ENCODE data around the gene NPAS3. TPM values are rescaled to one million over a fixed set of nuclear protein-coding genes. Genes with fewer than 3 reads are reported as not detected.
A peak's percentile ranks its signal among the peaks of the same experiment; 100 is the strongest.

NPAS3 gene
- total RNA-seq, 4 donors from 2014 or later = 0.19 to 2.1 (median 1.7) TPM; not detected in 1

- Histone ChIP-seq H3K4me1 (no peaks in the 10 kb centered on the region), H3K9me3 (no peaks in the 10 kb centered on the region), H3K36me3 (no peaks in the 10 kb centered on the region), H3K4me3 (no peak overlapping the region), H3K27ac (no peak overlapping the region), H3K27me3 (no peaks in the 10 kb centered on the region)
- TF ChIP-seq CTCF (IDR thresholded peaks at IDR 0.05) = no peak
- DNase-seq = no peak
Observed at GRCh38 chr14:33414041-33414440, 475.4 kb downstream of the NPAS3 start.

- no peak for DNase-seq
- no peak overlapping the region for H3K4me3 ChIP-seq
- H3K36me3 ChIP-seq = no peaks in the 10 kb centered on the region
- H3K4me1 ChIP-seq = no peaks in the 10 kb centered on the region
- H3K27ac ChIP-seq = no peak overlapping the region
- TF ChIP-seq POLR2A (IDR thresholded peaks at IDR 0.05) (no peak), CTCF (IDR thresholded peaks at IDR 0.05) (no peak)
- no peaks in the 10 kb centered on the region for H3K9me3 ChIP-seq
- no peaks in the 10 kb centered on the region for H3K27me3 ChIP-seq
Observed at GRCh38 chr14:33420051-33420627, 481.5 kb downstream of the NPAS3 start.

- Histone ChIP-seq H3K4me3 (no peak overlapping the region), H3K27me3 (no peaks in the 10 kb centered on the region), H3K36me3 (no peaks in the 10 kb centered on the region), H3K27ac (no peak overlapping the region), H3K4me1 (no peaks in the 10 kb centered on the region), H3K9me3 (no peaks in the 10 kb centered on the region)
- no peak for DNase-seq
- no peak for TF ChIP-seq CTCF (IDR thresholded peaks at IDR 0.05)
- TF ChIP-seq POLR2A (IDR thresholded peaks at IDR 0.05) = no peak
Observed at GRCh38 chr14:33430414-33431035, 491.8 kb downstream of the NPAS3 start.

- Histone ChIP-seq H3K9me3 (no peaks in the 10 kb centered on the region), H3K4me3 (no peak overlapping the region), H3K27me3 (no peaks in the 10 kb centered on the region), H3K36me3 (no peaks in the 10 kb centered on the region), H3K4me1 (no peaks in the 10 kb centered on the region), H3K27ac (no peak overlapping the region)
- DNase-seq = peak in 1 of 3 donors; percentile 51
- TF ChIP-seq POLR2A (IDR thresholded peaks at IDR 0.05) (no peak), CTCF (IDR thresholded peaks at IDR 0.05) (peak in 4 of 6 experiments; percentile 16 to 54 (median 45))
Observed at GRCh38 chr14:33432407-33433023, 493.8 kb downstream of the NPAS3 start.

GRCh38 chr14:33433396-33433795, 494.7 kb downstream of the NPAS3 start:
- H3K27me3 ChIP-seq = no peaks in the 10 kb centered on the region
- no peak for TF ChIP-seq CTCF (IDR thresholded peaks at IDR 0.05)
- no peak for DNase-seq

More at GRCh38 chr14:33433396-33433795, 494.7 kb downstream of the NPAS3 start:
- Histone ChIP-seq H3K4me1 (no peaks in the 10 kb centered on the region), H3K9me3 (no peaks in the 10 kb centered on the region), H3K4me3 (no peak overlapping the region), H3K27ac (no peak overlapping the region), H3K36me3 (no peaks in the 10 kb centered on the region)
